KMS-11 (cell line): ENCODE measurements around the gene INPP4A.

ENCODE experiments used
- H2AFZ ChIP-seq: fragments of 200-600 bp; sonication (generic); 2 replicates; pipeline ENCODE4 v1.6.1; 2016; ENCODE audit warnings: antibody characterized with exemption, mixed run types, low read depth
- H3K27ac ChIP-seq: fragments of 200-600 bp; sonication (generic); 2 replicates; pipeline ENCODE4 v1.6.1; 2016; ENCODE audit warnings: mild to moderate bottlenecking, mixed run types
- H3K27me3 ChIP-seq: fragments of 200-600 bp; sonication (generic); 2 replicates; pipeline ENCODE4 v1.6.1; 2017; ENCODE audit warnings: mild to moderate bottlenecking, low read depth, mixed run types, moderate library complexity; ENCODE audit not compliant: insufficient read depth
- H3K36me3 ChIP-seq: fragments of 200-600 bp; sonication (generic); 2 replicates; pipeline ENCODE4 v1.6.1; 2017; ENCODE audit warnings: mild to moderate bottlenecking, mixed run types; ENCODE audit not compliant: insufficient read depth
- H3K4me1 ChIP-seq: fragments of 200-600 bp; sonication (generic); 2 replicates; pipeline ENCODE4 v1.6.1; 2016; ENCODE audit warnings: mild to moderate bottlenecking, low read depth, mixed run types; ENCODE audit not compliant: poor library complexity, severe bottlenecking
- H3K4me2 ChIP-seq: fragments of 200-600 bp; sonication (generic); 2 replicates; pipeline ENCODE4 v1.7.0; 2016; ENCODE audit warnings: mild to moderate bottlenecking, mixed run types
- H3K4me3 ChIP-seq: fragments of 200-600 bp; sonication (generic); IDR thresholded peaks from 2 replicates; pipeline ENCODE4 v1.6.1; 2017; ENCODE audit warnings: low read depth, low read length, mixed read lengths; ENCODE audit not compliant: insufficient read depth
- H3K79me2 ChIP-seq: fragments of 200-600 bp; sonication (generic); 2 replicates; pipeline ENCODE4 v1.6.1; 2016; ENCODE audit warnings: low read depth, mixed run types; ENCODE audit not compliant: insufficient read depth
- H3K9ac ChIP-seq: fragments of 200-600 bp; sonication (generic); 2 replicates; pipeline ENCODE4 v1.6.1; 2016; ENCODE audit warnings: mild to moderate bottlenecking, mixed run types
- H4K20me1 ChIP-seq: fragments of 200-600 bp; sonication (generic); 2 replicates; pipeline ENCODE4 v1.6.1; 2016; ENCODE audit warnings: mild to moderate bottlenecking, mixed run types; ENCODE audit not compliant: insufficient read depth
- TF ChIP-seq, protein P1 (sequence below): fragments of 200-600 bp; sonication (generic); conservative IDR thresholded peaks from 2 replicates; pipeline ENCODE4 v1.6.1; 2017; ENCODE audit warnings: low read depth, mild to moderate bottlenecking, antibody characterized with exemption, low read length, moderate library complexity, mixed read lengths

INPP4A gene

DNA sequence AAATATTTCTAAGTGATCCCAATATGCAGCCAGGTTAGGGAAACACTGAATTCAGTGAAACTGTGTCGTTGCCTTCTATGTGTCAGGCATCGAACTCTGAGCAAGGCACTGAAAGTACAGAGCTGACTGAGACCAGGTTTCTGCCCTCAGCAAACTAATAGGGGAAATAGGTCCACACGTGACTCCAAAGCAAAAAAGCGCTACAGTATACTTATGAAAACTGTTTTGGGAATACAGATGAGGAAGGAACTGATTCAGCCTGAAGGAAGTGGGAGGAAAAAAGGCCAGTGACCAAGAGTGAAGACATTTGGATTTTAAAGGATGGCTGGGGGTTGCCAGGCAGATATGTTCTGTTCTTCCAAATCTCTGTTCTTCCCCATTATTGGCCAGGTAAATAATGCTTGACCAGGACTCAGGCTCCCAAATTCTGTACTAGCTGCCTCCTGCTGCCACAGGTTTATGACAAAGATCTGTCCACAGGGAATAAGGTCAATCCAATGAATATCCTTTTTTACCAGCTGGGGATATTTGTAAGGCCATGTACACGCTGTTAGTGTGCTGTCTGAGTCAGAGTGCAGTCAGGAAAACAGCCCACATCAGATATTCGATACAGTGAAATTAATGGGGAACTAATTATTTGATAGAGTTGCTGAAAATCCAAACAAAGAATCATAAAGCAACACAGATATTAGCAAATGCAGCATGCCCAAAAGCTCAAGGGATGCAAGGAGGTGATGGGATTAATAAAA lies 24.5 kb upstream of the INPP4A start:
- H3K4me3 ChIP-seq: no peak overlapping the region
- no peak overlapping the region for H2AFZ ChIP-seq
- H3K27ac ChIP-seq: no peak overlapping the region
- no peak overlapping the region for H3K4me2 ChIP-seq
- H3K79me2 ChIP-seq: no peaks in the 10 kb centered on the region
- TF ChIP-seq, protein P1, sequence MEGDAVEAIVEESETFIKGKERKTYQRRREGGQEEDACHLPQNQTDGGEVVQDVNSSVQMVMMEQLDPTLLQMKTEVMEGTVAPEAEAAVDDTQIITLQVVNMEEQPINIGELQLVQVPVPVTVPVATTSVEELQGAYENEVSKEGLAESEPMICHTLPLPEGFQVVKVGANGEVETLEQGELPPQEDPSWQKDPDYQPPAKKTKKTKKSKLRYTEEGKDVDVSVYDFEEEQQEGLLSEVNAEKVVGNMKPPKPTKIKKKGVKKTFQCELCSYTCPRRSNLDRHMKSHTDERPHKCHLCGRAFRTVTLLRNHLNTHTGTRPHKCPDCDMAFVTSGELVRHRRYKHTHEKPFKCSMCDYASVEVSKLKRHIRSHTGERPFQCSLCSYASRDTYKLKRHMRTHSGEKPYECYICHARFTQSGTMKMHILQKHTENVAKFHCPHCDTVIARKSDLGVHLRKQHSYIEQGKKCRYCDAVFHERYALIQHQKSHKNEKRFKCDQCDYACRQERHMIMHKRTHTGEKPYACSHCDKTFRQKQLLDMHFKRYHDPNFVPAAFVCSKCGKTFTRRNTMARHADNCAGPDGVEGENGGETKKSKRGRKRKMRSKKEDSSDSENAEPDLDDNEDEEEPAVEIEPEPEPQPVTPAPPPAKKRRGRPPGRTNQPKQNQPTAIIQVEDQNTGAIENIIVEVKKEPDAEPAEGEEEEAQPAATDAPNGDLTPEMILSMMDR: no peak
- no peaks in the 10 kb centered on the region for H3K27me3 ChIP-seq
- no peaks in the 10 kb centered on the region for H3K4me1 ChIP-seq
- no peaks in the 10 kb centered on the region for H3K36me3 ChIP-seq
- H3K9ac ChIP-seq: no peak overlapping the region
- no peaks in the 10 kb centered on the region for H4K20me1 ChIP-seq

DNA sequence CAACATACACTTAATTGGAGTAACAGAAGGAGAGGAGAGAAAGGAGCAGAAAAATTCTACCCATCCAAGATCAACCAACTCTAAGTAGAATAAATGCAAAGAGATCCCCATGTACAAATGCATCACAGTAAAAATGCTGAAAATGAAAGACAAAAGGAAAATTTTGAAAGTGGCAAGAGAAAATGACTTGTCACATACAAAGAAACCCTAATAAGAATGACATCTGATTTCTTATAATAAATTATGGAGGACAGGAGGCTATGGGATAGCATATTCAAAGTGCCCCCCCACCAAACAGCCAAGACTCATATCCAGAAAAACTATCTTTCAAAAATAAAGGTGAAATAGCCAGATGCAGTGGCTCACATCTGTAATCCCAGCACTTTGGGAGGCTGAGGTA lies 22.2 kb upstream of the INPP4A start:
- Histone ChIP-seq H3K36me3 (no peaks in the 10 kb centered on the region), H3K79me2 (no peaks in the 10 kb centered on the region), H3K9ac (no peak overlapping the region), H4K20me1 (no peaks in the 10 kb centered on the region), H3K4me2 (no peak overlapping the region), H2AFZ (no peak overlapping the region), H3K27me3 (no peaks in the 10 kb centered on the region), H3K27ac (no peak overlapping the region), H3K4me3 (no peak overlapping the region), H3K4me1 (no peaks in the 10 kb centered on the region)
- TF ChIP-seq, protein P1: no peak

DNA sequence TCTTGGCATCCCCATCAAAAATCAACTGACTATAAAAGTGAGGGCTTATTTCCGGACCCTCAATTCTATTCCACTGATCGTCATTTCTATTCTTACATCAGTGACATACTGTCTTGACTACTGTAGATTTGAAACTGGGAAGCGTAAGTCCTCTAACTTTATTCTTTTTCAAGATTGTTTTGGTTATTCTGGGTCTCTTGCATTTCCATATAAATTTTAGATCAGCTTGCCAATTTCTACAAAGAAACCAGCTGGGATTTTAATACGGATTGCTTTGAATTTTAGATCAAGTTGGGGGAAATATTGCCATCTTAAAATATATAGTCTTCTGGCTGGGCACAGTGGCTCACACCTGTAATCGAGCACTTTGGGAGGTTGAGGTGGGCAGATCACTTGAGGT lies 17.9 kb upstream of the INPP4A start:
- no peaks in the 10 kb centered on the region for H3K79me2 ChIP-seq
- no peaks in the 10 kb centered on the region for H3K36me3 ChIP-seq
- no peak overlapping the region for H3K9ac ChIP-seq
- H3K4me1 ChIP-seq: no peaks in the 10 kb centered on the region
- no peak overlapping the region for H3K27ac ChIP-seq
- H2AFZ ChIP-seq: no peak overlapping the region
- H3K27me3 ChIP-seq: no peaks in the 10 kb centered on the region
- no peak overlapping the region for H3K4me2 ChIP-seq
- no peak overlapping the region for H3K4me3 ChIP-seq
- H4K20me1 ChIP-seq: no peaks in the 10 kb centered on the region
- TF ChIP-seq, protein P1: no peak

DNA sequence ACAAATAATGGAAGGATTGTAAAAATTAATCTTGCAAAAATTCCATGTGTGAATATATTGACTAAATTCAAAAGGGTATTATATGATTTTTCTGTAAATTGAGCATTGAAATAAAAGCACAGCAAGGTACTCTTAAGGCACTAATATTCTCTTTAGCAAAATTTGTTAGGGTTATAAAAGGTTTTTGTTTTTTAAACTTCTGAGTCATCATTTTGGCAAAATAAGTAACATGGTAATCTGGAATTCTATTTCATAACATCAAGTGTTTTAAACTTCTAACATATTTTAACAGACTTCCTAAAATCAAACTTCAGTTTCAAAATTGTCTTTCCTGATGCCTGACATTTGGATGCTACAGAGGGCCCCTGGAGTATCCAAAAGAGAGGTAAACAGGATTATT lies 12.5 kb upstream of the INPP4A start:
- Histone ChIP-seq H3K4me3 (no peak overlapping the region), H3K27me3 (no peaks in the 10 kb centered on the region), H4K20me1 (no peaks in the 10 kb centered on the region), H3K4me1 (no peaks in the 10 kb centered on the region), H3K4me2 (no peak overlapping the region), H3K27ac (no peak overlapping the region), H3K79me2 (no peaks in the 10 kb centered on the region), H2AFZ (no peak overlapping the region), H3K9ac (no peak overlapping the region), H3K36me3 (no peaks in the 10 kb centered on the region)
- TF ChIP-seq, protein P1: no peak
